Bronchial epithelial cell (primary cell): ENCODE data around the gene CDS1. TPM values are rescaled to one million over a fixed set of nuclear protein-coding genes. Genes with fewer than 3 reads are reported as not detected.
A peak's percentile ranks its signal among the peaks of the same experiment; 100 is the strongest.

Experiments
- DNase-seq: peaks from one replicate; pipeline ENCODE4 v3.0.0-alpha.2; 2010; ENCODE audit warnings: low read depth
- FAIRE-seq: peaks from 2 replicates; lab custom pipeline; 2011; peaks lifted over from hg19 to GRCh38; lab: Jason Lieb, UNC
- H3K27me3 ChIP-seq: 2 replicates; pipeline ENCODE4 v1.5.1; 2011; ENCODE audit warnings: low read length; ENCODE audit not compliant: control insufficient read depth, insufficient read depth
- H3K36me3 ChIP-seq: 2 replicates; pipeline ENCODE4 v1.5.1; 2011; ENCODE audit warnings: low read length; ENCODE audit not compliant: control insufficient read depth, insufficient read depth
- H3K4me3 ChIP-seq: 2 replicates; pipeline ENCODE4 v1.5.1; 2011; ENCODE audit warnings: mild to moderate bottlenecking, low read depth, low read length, control low read depth
- total RNA-seq: library from RNA; depleted of rRNA; stranded (reverse); fragments of >200 nt; gene quantifications from 2 replicates; pipeline ENCODE4 v1.2.1, GENCODE V29; 2014
- TF ChIP-seq, protein P1 (sequence below): IDR thresholded peaks from 2 replicates; pipeline ENCODE4 v1.5.1; 2011; ENCODE audit warnings: mild to moderate bottlenecking, moderate library complexity, low read length, control low read depth, inconsistent platforms; ENCODE audit not compliant: insufficient read depth, severe bottlenecking

The CDS1 gene
- total RNA-seq, 1 donor from 2014 or later: 20.0 TPM

DNA sequence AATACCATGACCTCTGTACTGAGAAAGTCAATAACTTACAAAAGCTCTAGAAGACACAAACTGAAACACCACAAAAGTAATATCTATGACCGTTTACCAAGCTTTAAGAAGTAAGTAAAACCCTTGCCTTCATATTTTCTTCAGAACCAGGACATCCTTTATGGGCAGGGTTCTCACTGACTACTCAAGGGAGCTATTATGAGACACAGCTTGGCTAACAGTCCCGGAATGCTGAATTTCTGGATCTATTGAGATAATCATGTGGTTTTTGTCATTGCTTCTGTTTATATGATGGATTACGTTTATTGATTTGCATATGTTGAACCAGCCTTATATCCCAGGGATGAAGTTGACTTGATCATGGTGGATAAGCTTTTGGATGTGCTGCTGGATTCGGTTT lies 19.9 kb upstream of the CDS1 start:
- DNase-seq (no peak), FAIRE-seq (no peak)
- TF ChIP-seq, protein P1, sequence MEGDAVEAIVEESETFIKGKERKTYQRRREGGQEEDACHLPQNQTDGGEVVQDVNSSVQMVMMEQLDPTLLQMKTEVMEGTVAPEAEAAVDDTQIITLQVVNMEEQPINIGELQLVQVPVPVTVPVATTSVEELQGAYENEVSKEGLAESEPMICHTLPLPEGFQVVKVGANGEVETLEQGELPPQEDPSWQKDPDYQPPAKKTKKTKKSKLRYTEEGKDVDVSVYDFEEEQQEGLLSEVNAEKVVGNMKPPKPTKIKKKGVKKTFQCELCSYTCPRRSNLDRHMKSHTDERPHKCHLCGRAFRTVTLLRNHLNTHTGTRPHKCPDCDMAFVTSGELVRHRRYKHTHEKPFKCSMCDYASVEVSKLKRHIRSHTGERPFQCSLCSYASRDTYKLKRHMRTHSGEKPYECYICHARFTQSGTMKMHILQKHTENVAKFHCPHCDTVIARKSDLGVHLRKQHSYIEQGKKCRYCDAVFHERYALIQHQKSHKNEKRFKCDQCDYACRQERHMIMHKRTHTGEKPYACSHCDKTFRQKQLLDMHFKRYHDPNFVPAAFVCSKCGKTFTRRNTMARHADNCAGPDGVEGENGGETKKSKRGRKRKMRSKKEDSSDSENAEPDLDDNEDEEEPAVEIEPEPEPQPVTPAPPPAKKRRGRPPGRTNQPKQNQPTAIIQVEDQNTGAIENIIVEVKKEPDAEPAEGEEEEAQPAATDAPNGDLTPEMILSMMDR: no peak

DNA sequence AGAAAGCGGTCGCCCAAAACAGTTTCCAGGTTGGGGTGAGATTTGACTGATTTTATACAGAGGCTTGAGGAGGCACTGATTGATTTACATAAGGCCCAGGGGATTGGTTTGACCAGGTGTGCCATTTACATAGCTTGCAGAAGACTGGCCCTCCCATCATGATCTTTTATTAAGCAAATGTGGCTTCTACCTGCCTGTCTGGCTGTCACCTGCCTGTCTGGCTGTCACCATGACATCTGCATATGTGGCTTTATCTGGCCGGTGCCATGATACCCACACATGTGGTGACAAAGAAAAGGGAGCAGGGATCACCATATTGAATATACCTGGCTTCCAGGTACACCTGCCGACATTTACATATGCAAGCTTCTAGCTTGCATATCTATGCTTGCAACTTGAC lies 17.0 kb upstream of the CDS1 start:
- TF ChIP-seq, protein P1: no peak
- FAIRE-seq: no peak

More for the DNA sequence above, 19.9 kb upstream of the CDS1 start:
- H3K4me3 ChIP-seq: no peak overlapping the region
- no peaks in the 10 kb centered on the region for H3K27me3 ChIP-seq
- H3K36me3 ChIP-seq: no peaks in the 10 kb centered on the region

DNA sequence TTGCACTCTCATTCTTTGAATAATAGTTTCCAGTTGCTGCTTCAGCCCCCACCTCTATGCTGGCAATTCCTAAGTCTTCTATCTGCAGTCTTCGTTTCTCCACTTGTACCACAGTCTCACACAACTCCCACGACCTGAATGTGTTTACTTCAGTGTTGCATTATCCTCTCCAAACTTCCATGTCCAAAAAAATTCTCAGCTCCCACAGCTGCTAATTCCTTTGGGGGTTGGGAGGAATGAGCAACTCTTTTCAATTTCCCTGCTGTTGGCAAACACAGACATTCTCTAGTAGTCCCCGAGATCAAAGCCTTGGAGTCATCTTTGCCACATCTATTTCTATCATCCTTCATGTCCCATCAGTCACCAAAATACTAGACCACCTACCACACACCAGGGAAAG lies 14.4 kb upstream of the CDS1 start:
- no peak overlapping the region for H3K4me3 ChIP-seq
- H3K27me3 ChIP-seq: no peaks in the 10 kb centered on the region
- DNase-seq (no peak), FAIRE-seq (no peak)
- H3K36me3 ChIP-seq: no peaks in the 10 kb centered on the region
- TF ChIP-seq, protein P1: no peak

More for the DNA sequence above, 17.0 kb upstream of the CDS1 start:
- no peak overlapping the region for H3K4me3 ChIP-seq
- no peaks in the 10 kb centered on the region for H3K36me3 ChIP-seq
- DNase-seq: no peak
- H3K27me3 ChIP-seq: no peaks in the 10 kb centered on the region

DNA sequence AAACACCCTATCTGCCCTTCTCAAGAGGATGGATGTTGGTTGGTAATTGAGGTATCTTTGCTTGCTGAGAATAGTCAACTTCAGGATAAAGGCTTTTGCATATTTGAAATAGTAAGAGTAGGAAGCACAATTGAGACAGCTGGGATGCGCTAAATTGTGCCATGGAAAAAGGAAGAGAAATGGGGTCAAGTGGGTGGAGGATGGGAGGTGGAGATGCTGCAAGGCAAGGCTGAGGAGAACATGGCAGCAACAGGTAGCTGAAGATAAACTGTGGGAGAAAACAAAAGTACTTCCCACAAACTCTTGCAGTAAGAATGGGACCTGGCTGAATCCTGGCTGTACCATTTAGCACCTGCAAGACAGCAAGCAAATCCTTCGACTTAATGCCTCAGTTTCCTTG lies 13.9 kb upstream of the CDS1 start:
- DNase-seq: no peak
- no peaks in the 10 kb centered on the region for H3K36me3 ChIP-seq
- no peak for FAIRE-seq
- TF ChIP-seq, protein P1: no peak
- H3K4me3 ChIP-seq: no peak overlapping the region
- no peaks in the 10 kb centered on the region for H3K27me3 ChIP-seq

DNA sequence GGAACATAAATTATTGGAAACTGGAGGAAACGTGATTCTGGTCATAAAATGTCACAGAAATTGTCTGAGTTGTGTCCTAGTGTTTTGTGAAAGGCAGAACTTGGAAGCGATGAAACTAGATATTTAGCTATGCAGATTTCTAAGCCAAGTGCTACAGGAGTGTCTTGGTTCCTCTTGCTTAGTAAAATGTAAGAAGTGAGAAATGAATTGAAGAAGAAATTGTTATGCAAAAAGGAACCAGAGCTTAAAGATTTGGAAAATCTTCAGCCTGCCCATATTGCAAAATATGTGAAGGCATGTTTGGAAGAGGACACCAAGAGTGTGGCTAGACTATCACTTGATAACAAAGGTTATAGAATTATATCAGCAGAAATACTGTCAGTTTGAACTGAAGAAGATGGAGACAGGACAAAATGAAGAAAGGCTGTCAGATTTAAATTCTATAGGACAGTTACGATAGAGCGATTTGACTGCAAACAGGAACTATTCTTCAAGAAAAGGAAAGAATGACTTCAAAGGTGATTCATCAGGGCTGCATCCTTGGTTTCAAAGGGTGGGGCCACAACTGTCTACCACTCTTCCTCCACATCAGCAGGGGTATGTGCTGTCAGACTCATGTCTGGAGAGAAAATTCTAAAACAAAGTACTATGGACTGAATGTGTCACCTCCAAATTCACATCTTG lies 9.4 kb upstream of the CDS1 start:
- no peak overlapping the region for H3K4me3 ChIP-seq
- TF ChIP-seq, protein P1: no peak
- FAIRE-seq: no peak
- DNase-seq: peak; percentile 85
- H3K27me3 ChIP-seq: no peaks in the 10 kb centered on the region
- no peaks in the 10 kb centered on the region for H3K36me3 ChIP-seq
